HepG2 (cell line): ENCODE data around the gene DOCK4. TPM values are rescaled to one million over a fixed set of nuclear protein-coding genes. Genes with fewer than 3 reads are reported as not detected.

ENCODE experiments used
- ATAC-seq: fragments of 200-7000 bp; cut with Tn5 transposase; 3 replicates; pipeline ENCODE4 v1.9.1; 2020; ENCODE audit warnings: mild to moderate bottlenecking, moderate library complexity
- BruUV-seq: library from RNA; stranded (reverse); fragments of 400-500 nt; replicated peaks from 2 replicates; lab custom pipeline; 2021; lab: Mats Ljungman, UMichigan
- CTCF ChIA-PET: fragments of 300-600 bp; formaldehyde crosslinking; extraction: SDS; loops from one replicate; lab custom pipeline; 2021; ENCODE audit warnings: low total read pairs, inconsistent platforms, low intra/inter-chr PET ratio; lab: Yijun Ruan, JAX
- POLR2A ChIA-PET: fragments of 350-600 bp; sonication (Branson Sonifier 250); formaldehyde crosslinking; loops from one replicate; lab custom pipeline; 2020; ENCODE audit warnings: antibody characterized with exemption, inconsistent platforms; lab: Yijun Ruan, JAX
- DNase-seq: peaks from one replicate; pipeline ENCODE4 v3.0.0-alpha.2; 2015; ENCODE audit warnings: low spot score
- FAIRE-seq: peaks from 3 replicates; lab custom pipeline; 2011; peaks lifted over from hg19 to GRCh38; lab: Jason Lieb, UNC
- H2AFZ ChIP-seq: one replicate; pipeline ENCODE4 v1.6.1; 2011; ENCODE audit warnings: low read length, inconsistent platforms
- H3K27ac ChIP-seq: fragments of 300-600 bp; 3 replicates; pipeline ENCODE4 v1.8.0; 2011; ENCODE audit warnings: mixed run types, mild to moderate bottlenecking, mixed read lengths, low read length, inconsistent platforms; ENCODE audit not compliant: insufficient read depth; ENCODE audit errors: extremely low read length
- H3K27me3 ChIP-seq, 2 experiments: fragments of 200-600 bp in 1 of 2; 2 replicates in 1 of 2; 3 replicates in 1 of 2; pipeline versions ENCODE4 v1.6.0 to v1.8.0; 2011; ENCODE audit warnings: low read length in 2 of 2, mild to moderate bottlenecking in 2 of 2, moderate library complexity in 2 of 2, inconsistent platforms in 1 of 2; ENCODE audit not compliant: insufficient read depth in 2 of 2, control insufficient read depth in 1 of 2
- H3K36me3 ChIP-seq, 2 experiments: fragments of 200-600 bp in 1 of 2; replicated peaks in 1 of 2; 2 replicates in 1 of 2; 3 replicates in 1 of 2; pipeline versions ENCODE4 v1.5.1 to v1.8.0; 2011; ENCODE audit warnings: low read length in 2 of 2, inconsistent platforms in 1 of 2; ENCODE audit not compliant: insufficient read depth in 2 of 2, control insufficient read depth in 1 of 2
- H3K4me1 ChIP-seq: 2 replicates; pipeline ENCODE4 v1.5.1; 2012; ENCODE audit warnings: low read length, inconsistent platforms; ENCODE audit not compliant: insufficient read depth
- H3K4me2 ChIP-seq: 2 replicates; pipeline ENCODE4 v1.6.0; 2011; ENCODE audit warnings: low read depth, low read length, inconsistent platforms
- H3K4me3 ChIP-seq, 3 experiments: fragments of 200-600 bp in 1 of 3; sonication (generic), shearing (Covaris generic) in 1 of 3; replicated peaks in 1 of 3; 2 replicates each; pipeline ENCODE4 v1.5.1; 2011 to 2016; ENCODE audit warnings: low read length in 3 of 3, inconsistent platforms in 2 of 3, low read depth in 2 of 3, mild to moderate bottlenecking in 2 of 3, control low read depth in 1 of 3, mixed read lengths in 1 of 3; ENCODE audit not compliant: insufficient read depth in 1 of 3
- H3K79me2 ChIP-seq: one replicate; pipeline ENCODE4 v1.6.1; 2011; ENCODE audit warnings: low read length, inconsistent platforms; ENCODE audit not compliant: insufficient read depth
- H3K9ac ChIP-seq: 2 replicates; pipeline ENCODE4 v1.6.0; 2011; ENCODE audit warnings: mild to moderate bottlenecking, low read depth, low read length, inconsistent platforms; ENCODE audit not compliant: insufficient read depth
- H3K9me3 ChIP-seq: 2 replicates; pipeline ENCODE4 v1.5.1; 2012; ENCODE audit warnings: mild to moderate bottlenecking, low read length
- H4K20me1 ChIP-seq: 2 replicates; pipeline ENCODE4 v1.6.0; 2011; ENCODE audit warnings: inconsistent platforms, mild to moderate bottlenecking, low read length, moderate library complexity; ENCODE audit not compliant: insufficient read depth
- HNRNPL ChIP-seq: fragments of 200-400 bp; formaldehyde crosslinking; IDR thresholded peaks from 2 replicates; pipeline ENCODE4 v1.6.1; 2017; ENCODE audit warnings: mild to moderate bottlenecking, low read depth, low read length
- MAFF ChIP-seq: IDR thresholded peaks from 2 replicates; pipeline ENCODE4 v1.6.1; 2011; ENCODE audit warnings: low read depth, low read length, improper control_type of control experiment
- NFRKB ChIP-seq: fragments of 450-650 bp; IDR thresholded peaks from 2 replicates; pipeline ENCODE4 v1.6.1; 2017
- ZNF337 ChIP-seq: sonication (generic); formaldehyde crosslinking; IDR thresholded peaks from 2 replicates; pipeline ENCODE4 v1.5.1; 2020; ENCODE audit warnings: missing genetic modification reagents, low read depth, mild to moderate bottlenecking, borderline replicate concordance
- ZNF629 ChIP-seq: sonication (generic); formaldehyde crosslinking; conservative IDR thresholded peaks from 2 replicates; pipeline ENCODE4 v1.5.0; 2020; ENCODE audit warnings: missing genetic modification reagents
- ZNF879 ChIP-seq: sonication (generic); formaldehyde crosslinking; IDR thresholded peaks from 2 replicates; pipeline ENCODE4 v1.8.1; 2023; ENCODE audit warnings: missing genetic modification reagents
- WGBS: methylation state at CpG from one replicate; pipeline ENCODE4 v1.1.6; 2017; ENCODE audit warnings: low lambda C conversion rate; 5-methylcytosine and 5-hydroxymethylcytosine counted together
- in situ Hi-C: cut with HindIII; loops from 2 replicates; pipeline ENCODE4 v1.10.0; 2017; ENCODE audit warnings: low pct_unique_long_range_greater_than_20kb; ENCODE audit not compliant: extremely low pct_ligation_motif_present
- intact Hi-C: fragments of 100-400 bp; cut with micrococcal nuclease; formaldehyde crosslinking; loops from one replicate; pipeline ENCODE4 v1.10.0; 2022; ENCODE audit not compliant: unreplicated experiment
- polyA plus RNA-seq, 8 experiments: library from polyadenylated mRNA; depleted of rRNA in 3 of 8; stranded (reverse) in 7 of 8; unstranded in 1 of 8; fragments of >200 nt; fragmentation: Illumina TruSeq in 4 of 8; extraction: Trizol in 4 of 8; gene quantifications; 2 replicates each; pipeline versions ENCODE4 v1.2.1 to v1.2.3, GENCODE V29; 2011 to 2016; ENCODE audit warnings: low read depth in 4 of 8, missing spikeins in 1 of 8, mixed read lengths in 1 of 8; ENCODE audit not compliant: insufficient read depth in 1 of 8
- total RNA-seq, 5 experiments: library from RNA; depleted of rRNA; stranded (reverse); fragments of >200 nt; fragmentation: Illumina TruSeq; extraction: Trizol; gene quantifications; 2 replicates each; pipeline ENCODE4 v1.2.3, GENCODE V29; 2016; ENCODE audit warnings: low read depth in 1 of 5
- TF ChIP-seq, protein P1 (sequence below): sonication (generic); formaldehyde crosslinking; IDR thresholded peaks from 2 replicates; pipeline ENCODE4 v1.5.1; 2020; ENCODE audit warnings: mild to moderate bottlenecking, missing genetic modification reagents, borderline replicate concordance
- TF ChIP-seq, protein P2 (sequence below): sonication (generic); formaldehyde crosslinking; IDR thresholded peaks from 2 replicates; pipeline ENCODE4 v1.8.1; 2023; ENCODE audit warnings: mild to moderate bottlenecking, inconsistent platforms, moderate library complexity, missing genetic modification reagents, borderline replicate concordance

The DOCK4 gene
- total and polyA plus RNA-seq, 2 of the 13 experiments (the other 11 are each of a cell fraction or from before 2014, with no cell fraction given): 13.5 to 17.4 TPM

GRCh38 chr7:111708072-111708471, 498.1 kb downstream of the DOCK4 start:
- H3K79me2 ChIP-seq: no peaks in the 10 kb centered on the region
- H3K27me3 ChIP-seq: no peaks in the 10 kb centered on the region; a peak in 1 of 5 replicates
- ChIA-PET POLR2A (no interaction called here), CTCF (no interaction called here)
- H3K27ac ChIP-seq: no peak overlapping the region
- H4K20me1 ChIP-seq: no peaks in the 10 kb centered on the region
- H3K9ac ChIP-seq: no peak overlapping the region
- no peak for ATAC-seq
- H3K4me3 ChIP-seq: no peak overlapping the region
- TF ChIP-seq MAFF (no peak), NFRKB (no peak), ZNF879 (CRISPR knock-in tag) (no peak), HNRNPL (no peak), ZNF337 (CRISPR knock-in tag) (no peak), ZNF629 (CRISPR knock-in tag) (no peak)
- TF ChIP-seq, protein P1, sequence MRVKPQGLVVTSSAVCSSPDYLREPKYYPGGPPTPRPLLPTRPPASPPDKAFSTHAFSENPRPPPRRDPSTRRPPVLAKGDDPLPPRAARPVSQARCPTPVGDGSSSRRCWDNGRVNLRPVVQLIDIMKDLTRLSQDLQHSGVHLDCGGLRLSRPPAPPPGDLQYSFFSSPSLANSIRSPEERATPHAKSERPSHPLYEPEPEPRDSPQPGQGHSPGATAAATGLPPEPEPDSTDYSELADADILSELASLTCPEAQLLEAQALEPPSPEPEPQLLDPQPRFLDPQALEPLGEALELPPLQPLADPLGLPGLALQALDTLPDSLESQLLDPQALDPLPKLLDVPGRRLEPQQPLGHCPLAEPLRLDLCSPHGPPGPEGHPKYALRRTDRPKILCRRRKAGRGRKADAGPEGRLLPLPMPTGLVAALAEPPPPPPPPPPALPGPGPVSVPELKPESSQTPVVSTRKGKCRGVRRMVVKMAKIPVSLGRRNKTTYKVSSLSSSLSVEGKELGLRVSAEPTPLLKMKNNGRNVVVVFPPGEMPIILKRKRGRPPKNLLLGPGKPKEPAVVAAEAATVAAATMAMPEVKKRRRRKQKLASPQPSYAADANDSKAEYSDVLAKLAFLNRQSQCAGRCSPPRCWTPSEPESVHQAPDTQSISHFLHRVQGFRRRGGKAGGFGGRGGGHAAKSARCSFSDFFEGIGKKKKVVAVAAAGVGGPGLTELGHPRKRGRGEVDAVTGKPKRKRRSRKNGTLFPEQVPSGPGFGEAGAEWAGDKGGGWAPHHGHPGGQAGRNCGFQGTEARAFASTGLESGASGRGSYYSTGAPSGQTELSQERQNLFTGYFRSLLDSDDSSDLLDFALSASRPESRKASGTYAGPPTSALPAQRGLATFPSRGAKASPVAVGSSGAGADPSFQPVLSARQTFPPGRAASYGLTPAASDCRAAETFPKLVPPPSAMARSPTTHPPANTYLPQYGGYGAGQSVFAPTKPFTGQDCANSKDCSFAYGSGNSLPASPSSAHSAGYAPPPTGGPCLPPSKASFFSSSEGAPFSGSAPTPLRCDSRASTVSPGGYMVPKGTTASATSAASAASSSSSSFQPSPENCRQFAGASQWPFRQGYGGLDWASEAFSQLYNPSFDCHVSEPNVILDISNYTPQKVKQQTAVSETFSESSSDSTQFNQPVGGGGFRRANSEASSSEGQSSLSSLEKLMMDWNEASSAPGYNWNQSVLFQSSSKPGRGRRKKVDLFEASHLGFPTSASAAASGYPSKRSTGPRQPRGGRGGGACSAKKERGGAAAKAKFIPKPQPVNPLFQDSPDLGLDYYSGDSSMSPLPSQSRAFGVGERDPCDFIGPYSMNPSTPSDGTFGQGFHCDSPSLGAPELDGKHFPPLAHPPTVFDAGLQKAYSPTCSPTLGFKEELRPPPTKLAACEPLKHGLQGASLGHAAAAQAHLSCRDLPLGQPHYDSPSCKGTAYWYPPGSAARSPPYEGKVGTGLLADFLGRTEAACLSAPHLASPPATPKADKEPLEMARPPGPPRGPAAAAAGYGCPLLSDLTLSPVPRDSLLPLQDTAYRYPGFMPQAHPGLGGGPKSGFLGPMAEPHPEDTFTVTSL: no peak
- TF ChIP-seq, protein P2, sequence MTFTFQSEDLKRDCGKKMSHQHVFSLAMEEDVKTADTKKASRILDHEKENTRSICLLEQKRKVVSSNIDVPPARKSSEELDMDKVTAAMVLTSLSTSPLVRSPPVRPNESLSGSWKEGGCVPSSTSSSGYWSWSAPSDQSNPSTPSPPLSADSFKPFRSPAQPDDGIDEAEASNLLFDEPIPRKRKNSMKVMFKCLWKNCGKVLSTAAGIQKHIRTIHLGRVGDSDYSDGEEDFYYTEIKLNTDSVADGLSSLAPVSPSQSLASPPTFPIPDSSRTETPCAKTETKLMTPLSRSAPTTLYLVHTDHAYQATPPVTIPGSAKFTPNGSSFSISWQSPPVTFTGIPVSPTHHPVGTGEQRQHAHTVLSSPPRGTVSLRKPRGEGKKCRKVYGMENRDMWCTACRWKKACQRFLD (CRISPR knock-in tag): no peak
- H3K9me3 ChIP-seq: no peaks in the 10 kb centered on the region
- no peak overlapping the region for H3K4me2 ChIP-seq
- intact Hi-C loops (no loop called here), in situ Hi-C loops (no loop called here)
- no TSS peak for BruUV-seq
- no peak for FAIRE-seq
- H2AFZ ChIP-seq: no peak overlapping the region
- DNase-seq: no peak
- no peaks in the 10 kb centered on the region for H3K36me3 ChIP-seq
- under 1% methylated on average over 4 of the region's 4 CpGs for WGBS
- no peaks in the 10 kb centered on the region for H3K4me1 ChIP-seq
